Panc1 (cell line): ENCODE results near the gene IQUB. TPM values are rescaled to one million over a fixed set of nuclear protein-coding genes. Genes with fewer than 3 reads are reported as not detected.

ENCODE experiments used
- ATAC-seq: fragments of 200-7000 bp; cut with Tn5 transposase; 2 replicates; pipeline ENCODE4 v1.9.1; 2020; ENCODE audit warnings: mild to moderate bottlenecking, moderate library complexity
- BruUV-seq: library from RNA; stranded (reverse); fragments of 400-500 nt; replicated peaks from 2 replicates; lab custom pipeline; 2021; lab: Mats Ljungman, UMichigan
- CTCF ChIA-PET: fragments of 300-600 bp; sonication (Branson Sonifier 250); formaldehyde crosslinking; loops from one replicate; lab custom pipeline; 2022; ENCODE audit warnings: antibody characterized with exemption; lab: Charles Lee
- POLR2A ChIA-PET: fragments of 300-600 bp; sonication (Branson Sonifier 250); formaldehyde crosslinking; loops from one replicate; lab custom pipeline; 2022; ENCODE audit warnings: antibody characterized with exemption; lab: Charles Lee
- DNase-seq: peaks from one replicate; pipeline ENCODE4 v3.0.0-alpha.2; 2010; ENCODE audit warnings: low read depth, low spot score
- H3K27ac ChIP-seq: 2 replicates; pipeline ENCODE4 v1.5.1; 2011; ENCODE audit warnings: mild to moderate bottlenecking, low read length, inconsistent platforms
- H3K27me3 ChIP-seq: fragments of 200-500 bp; sonication (Bioruptor generic); 2 replicates; pipeline ENCODE4 v1.6.0; 2014; ENCODE audit warnings: low read length, inconsistent platforms; ENCODE audit not compliant: control insufficient read depth, insufficient read depth
- H3K36me3 ChIP-seq: fragments of 200-500 bp; sonication (Bioruptor generic); 2 replicates; pipeline ENCODE4 v1.5.1; 2014; ENCODE audit warnings: inconsistent platforms, mild to moderate bottlenecking, low read length, moderate library complexity; ENCODE audit not compliant: control insufficient read depth, insufficient read depth
- H3K4me1 ChIP-seq: 2 replicates; pipeline ENCODE4 v1.5.1; 2011; ENCODE audit warnings: inconsistent platforms, mild to moderate bottlenecking, low read length, moderate library complexity; ENCODE audit not compliant: control insufficient read depth, insufficient read depth
- H3K4me3 ChIP-seq, 2 experiments: 2 replicates each; pipeline ENCODE4 v1.5.1; 2011 to 2012; ENCODE audit warnings: low read depth in 2 of 2, low read length in 2 of 2, mild to moderate bottlenecking in 2 of 2, inconsistent platforms in 1 of 2, moderate library complexity in 1 of 2
- H3K9me3 ChIP-seq: fragments of 200-500 bp; sonication (Bioruptor generic); 2 replicates; pipeline ENCODE4 v1.5.1; 2014; ENCODE audit warnings: low read depth, mild to moderate bottlenecking, inconsistent platforms, low read length, moderate library complexity; ENCODE audit not compliant: control insufficient read depth, insufficient read depth
- CTCF ChIP-seq: fragments of 450-650 bp; IDR thresholded peaks from 2 replicates; pipeline ENCODE4 v1.5.1; 2017; ENCODE audit warnings: mild to moderate bottlenecking
- POLR2AphosphoS5 ChIP-seq: IDR thresholded peaks from 2 replicates; pipeline ENCODE4 v1.6.1; 2012; ENCODE audit warnings: mild to moderate bottlenecking, low read depth, low read length, moderate library complexity
- REST ChIP-seq, 2 experiments: IDR thresholded peaks; 2 replicates each; pipeline ENCODE4 v1.6.1; 2011 to 2012; ENCODE audit warnings: low read depth in 2 of 2, control low read depth in 1 of 2, low read length in 1 of 2, mild to moderate bottlenecking in 1 of 2, moderate library complexity in 1 of 2; ENCODE audit not compliant: insufficient read depth in 1 of 2
- SIN3A ChIP-seq: IDR thresholded peaks from 2 replicates; pipeline ENCODE4 v1.6.1; 2012; ENCODE audit warnings: low read depth, mild to moderate bottlenecking, low read length, moderate library complexity, borderline replicate concordance; ENCODE audit not compliant: insufficient read depth
- TCF7L2 ChIP-seq: IDR thresholded peaks from 2 replicates; pipeline ENCODE4 v1.6.1; 2011; ENCODE audit warnings: mild to moderate bottlenecking, low read depth, low read length, inconsistent platforms
- in situ Hi-C: cut with HindIII; loops from 2 replicates; pipeline ENCODE4 v1.10.0; 2016; ENCODE audit warnings: low sequenced_read_pairs, low pct_unique_long_range_greater_than_20kb
- intact Hi-C: fragments of 100-400 bp; cut with micrococcal nuclease; formaldehyde crosslinking; loops from one replicate; pipeline ENCODE4 v1.10.0; 2022; ENCODE audit not compliant: unreplicated experiment
- total RNA-seq: library from RNA; stranded (reverse); gene quantifications from one replicate; pipeline ENCODE4 v1.2.1, GENCODE V29; 2021; ENCODE audit not compliant: unreplicated experiment

Gene IQUB
- total RNA-seq, 1 experiment from 2014 or later = 0.59 TPM

GRCh38 chr7:123539871-123540270 is 5.5 kb upstream of the IQUB start:
- H3K4me3 ChIP-seq = no peak overlapping the region
- ATAC-seq = no peak

GRCh38 chr7:123538897-123539296 is 4.5 kb upstream of the IQUB start:
- CTCF ChIA-PET = no interaction called here

More at GRCh38 chr7:123539871-123540270, 5.5 kb upstream of the IQUB start:
- no peaks in the 10 kb centered on the region for H3K9me3 ChIP-seq
- no peaks in the 10 kb centered on the region for H3K27me3 ChIP-seq
- H3K27ac ChIP-seq = no peak overlapping the region
- ChIA-PET CTCF (no interaction called here), POLR2A (no interaction called here)
- H3K4me1 ChIP-seq = no peaks in the 10 kb centered on the region
- in situ Hi-C loops (no loop called here), intact Hi-C loops (no loop called here)
- no peak for TF ChIP-seq TCF7L2
- no peak for TF ChIP-seq SIN3A
- TF ChIP-seq POLR2AphosphoS5 = no peak
- TF ChIP-seq REST (IDR thresholded peaks at IDR 0.05; ENCODE audit: insufficient read depth in 1 of 2, low read depth in 2 of 2, low read length in 1 of 2) = no peak
- TF ChIP-seq CTCF = no peak
- peaks cover 2% of the 10 kb centered on the region; the same call in 1 of the 2 replicates for H3K36me3 ChIP-seq
- BruUV-seq = no TSS peak
- DNase-seq = no peak

GRCh38 chr7:123538189-123538714 is 3.9 kb upstream of the IQUB start:
- Histone ChIP-seq H3K27me3 (peaks cover 6% of the 10 kb centered on the region; the same call in 1 of the 2 replicates), H3K9me3 (no peaks in the 10 kb centered on the region), H3K36me3 (peaks cover 2% of the 10 kb centered on the region), H3K4me3 (no peak overlapping the region), H3K27ac (no peak overlapping the region), H3K4me1 (peaks cover 3% of the 10 kb centered on the region; the same call in 1 of the 2 replicates)
- ChIA-PET POLR2A (no interaction called here), CTCF (no interaction called here)
- intact Hi-C loops (no loop called here), in situ Hi-C loops (no loop called here)
- no peak for ATAC-seq
- peak; percentile 36 for DNase-seq
- TF ChIP-seq TCF7L2 = no peak
- TF ChIP-seq CTCF = no peak
- no peak for TF ChIP-seq SIN3A
- no peak for TF ChIP-seq POLR2AphosphoS5
- TF ChIP-seq REST (IDR thresholded peaks at IDR 0.05; ENCODE audit: insufficient read depth in 1 of 2, low read depth in 2 of 2, low read length in 1 of 2) = no peak
- no TSS peak for BruUV-seq

More at GRCh38 chr7:123538897-123539296, 4.5 kb upstream of the IQUB start:
- TF ChIP-seq SIN3A = no peak
- DNase-seq = no peak
- Histone ChIP-seq H3K4me3 (no peak overlapping the region), H3K4me1 (peaks cover under 1% of the 10 kb centered on the region; the same call in 1 of the 2 replicates), H3K9me3 (no peaks in the 10 kb centered on the region), H3K27me3 (no peaks in the 10 kb centered on the region), H3K36me3 (peaks cover 2% of the 10 kb centered on the region), H3K27ac (no peak overlapping the region)
- ATAC-seq = no peak
- in situ Hi-C loops (no loop called here), intact Hi-C loops (no loop called here)
- no TSS peak for BruUV-seq
- POLR2A ChIA-PET = no interaction called here
